SK-N-SH treated with all-trans-retinoic acid at 6 μM for 48 hours (cell line): ENCODE measurements around the gene PRR15L.

Source experiments
- ATAC-seq: fragments of 200-7000 bp; cut with Tn5 transposase; 3 replicates; pipeline ENCODE4 v1.9.1; 2020; ENCODE audit warnings: mild to moderate bottlenecking, moderate library complexity
- ARNTL ChIP-seq: fragments of 450-650 bp; formaldehyde crosslinking; IDR thresholded peaks from 2 replicates; pipeline ENCODE4 v1.5.0; 2020; ENCODE audit warnings: low read depth, mild to moderate bottlenecking, moderate library complexity, borderline replicate concordance
- CREB5 ChIP-seq: fragments of 250-450 bp; sonication (Bioruptor Pico); IDR thresholded peaks from 2 replicates; pipeline ENCODE4 v1.5.1; 2020; ENCODE audit warnings: low read depth, mild to moderate bottlenecking, moderate library complexity
- CSDC2 ChIP-seq: fragments of 250-450 bp; sonication (Bioruptor Pico); IDR thresholded peaks from 2 replicates; pipeline ENCODE4 v1.5.0; 2020; ENCODE audit warnings: mild to moderate bottlenecking, moderate library complexity
- CSRNP3 ChIP-seq: fragments of 250-450 bp; sonication (Bioruptor Pico); IDR thresholded peaks from 2 replicates; pipeline ENCODE4 v1.5.1; 2021; ENCODE audit warnings: mild to moderate bottlenecking, moderate library complexity
- ISL1 ChIP-seq: fragments of 250-450 bp; sonication (Bioruptor Pico); IDR thresholded peaks from 2 replicates; pipeline ENCODE4 v2.1.2; 2022; ENCODE audit warnings: mild to moderate bottlenecking, moderate library complexity
- OSR1 ChIP-seq: fragments of 250-450 bp; sonication (Bioruptor Pico); IDR thresholded peaks from 2 replicates; pipeline ENCODE4 v1.8.0; 2022; ENCODE audit warnings: moderate library complexity, mild to moderate bottlenecking, inconsistent platforms
- PATZ1 ChIP-seq: fragments of 250-450 bp; sonication (Bioruptor Pico); IDR thresholded peaks from 2 replicates; pipeline ENCODE4 v1.8.0; 2020; ENCODE audit warnings: mild to moderate bottlenecking, moderate library complexity, borderline replicate concordance
- PPARA ChIP-seq: fragments of 250-450 bp; sonication (Bioruptor Pico); IDR thresholded peaks from 2 replicates; pipeline ENCODE4 v1.5.0; 2020; ENCODE audit warnings: mild to moderate bottlenecking, borderline replicate concordance
- RARB ChIP-seq: fragments of 250-450 bp; sonication (Bioruptor Pico); IDR thresholded peaks from 2 replicates; pipeline ENCODE4 v1.8.0; 2021; ENCODE audit warnings: mild to moderate bottlenecking, moderate library complexity
- TCF4 ChIP-seq: fragments of 250-450 bp; sonication (Bioruptor Pico); IDR thresholded peaks from 2 replicates; pipeline ENCODE4 v1.8.0; 2021; ENCODE audit warnings: mild to moderate bottlenecking, moderate library complexity, borderline replicate concordance
- TOX ChIP-seq: fragments of 250-450 bp; sonication (Bioruptor Pico); IDR thresholded peaks from 2 replicates; pipeline ENCODE4 v1.8.0; 2021; ENCODE audit warnings: mild to moderate bottlenecking, moderate library complexity, borderline replicate concordance
- TSHZ2 ChIP-seq: fragments of 250-450 bp; sonication (Bioruptor Pico); IDR thresholded peaks from 2 replicates; pipeline ENCODE4 v1.5.0; 2020; ENCODE audit warnings: mild to moderate bottlenecking, moderate library complexity
- ZFP3 ChIP-seq: fragments of 250-450 bp; sonication (Bioruptor Pico); IDR thresholded peaks from 2 replicates; pipeline ENCODE4 v1.5.0; 2020; ENCODE audit warnings: mild to moderate bottlenecking, moderate library complexity
- ZNF565 ChIP-seq: fragments of 450-650 bp; formaldehyde crosslinking; conservative IDR thresholded peaks from 2 replicates; pipeline ENCODE4 v1.5.0; 2020; ENCODE audit warnings: low read depth, mild to moderate bottlenecking, moderate library complexity
- ZNF70 ChIP-seq: fragments of 450-650 bp; formaldehyde crosslinking; IDR thresholded peaks from 2 replicates; pipeline ENCODE4 v1.5.0; 2020; ENCODE audit warnings: mild to moderate bottlenecking, moderate library complexity
- ZNF8 ChIP-seq: fragments of 450-650 bp; formaldehyde crosslinking; IDR thresholded peaks from 2 replicates; pipeline ENCODE4 v1.5.0; 2020; ENCODE audit warnings: mild to moderate bottlenecking, moderate library complexity

The PRR15L gene

GRCh38 chr17:47982091-47982617 lies 24.5 kb upstream of the PRR15L start:
- TF ChIP-seq PATZ1 (CRISPR knock-in tag): peak; percentile 96
- peak; percentile 42; the same call in 1 of the 2 replicates for TF ChIP-seq CREB5
- TF ChIP-seq ISL1 (CRISPR knock-in tag): peak; percentile 59; the same call in 1 of the 2 replicates
- no peak for TF ChIP-seq PPARA (CRISPR knock-in tag)
- TF ChIP-seq TOX: no peak
- TF ChIP-seq ZFP3: peak; percentile 29; the same call in 1 of the 2 replicates
- TF ChIP-seq TSHZ2 (CRISPR knock-in tag): peak; percentile 79; the same call in 1 of the 2 replicates
- ATAC-seq: no peak

- TF ChIP-seq ZNF8: no peak
- TF ChIP-seq TSHZ2 (CRISPR knock-in tag): no peak
- TF ChIP-seq TCF4 (CRISPR knock-in tag): no peak
- no peak for TF ChIP-seq ZNF70 (CRISPR knock-in tag)
- TF ChIP-seq RARB: no peak
- no peak for TF ChIP-seq PATZ1 (CRISPR knock-in tag)
- TF ChIP-seq CSDC2: no peak
- TF ChIP-seq ISL1 (CRISPR knock-in tag): no peak
- no peak for TF ChIP-seq CSRNP3
- no peak for TF ChIP-seq ARNTL (CRISPR knock-in tag)
- TF ChIP-seq TOX: no peak
- no peak for TF ChIP-seq CREB5
- TF ChIP-seq OSR1: no peak
- TF ChIP-seq ZNF565 (CRISPR knock-in tag): no peak
- no peak for ATAC-seq
These were observed 23.8 kb upstream of the PRR15L start for GRCh38 chr17:47981462-47981861.
